HepG2 (cell line): ENCODE measurements around the gene HINT2. TPM values are rescaled to one million over a fixed set of nuclear protein-coding genes. Genes with fewer than 3 reads are reported as not detected.

Experiments
- AHDC1 ChIP-seq: sonication (generic); formaldehyde crosslinking; IDR thresholded peaks from 2 replicates; pipeline ENCODE4 v1.5.1; 2020; ENCODE audit warnings: mild to moderate bottlenecking, missing genetic modification reagents, borderline replicate concordance
- CENPBD1 ChIP-seq: sonication (generic); formaldehyde crosslinking; IDR thresholded peaks from 2 replicates; pipeline ENCODE4 v1.8.0; 2022; ENCODE audit warnings: missing genetic modification reagents, low read depth, mild to moderate bottlenecking, borderline replicate concordance
- CSRNP2 ChIP-seq: sonication (generic); formaldehyde crosslinking; conservative IDR thresholded peaks from 2 replicates; pipeline ENCODE4 v1.8.0; 2022; ENCODE audit warnings: low read depth, missing genetic modification reagents
- MEIS1 ChIP-seq: sonication (generic); formaldehyde crosslinking; IDR thresholded peaks from 2 replicates; pipeline ENCODE4 v1.9.0; 2021; ENCODE audit warnings: mild to moderate bottlenecking, missing genetic modification reagents, moderate library complexity, borderline replicate concordance
- SMAD3 ChIP-seq: sonication (generic); formaldehyde crosslinking; IDR thresholded peaks from 2 replicates; pipeline ENCODE4 v1.4.0; 2020; ENCODE audit warnings: missing genetic modification reagents
- ZNF264 ChIP-seq: sonication (generic); formaldehyde crosslinking; IDR thresholded peaks from 2 replicates; pipeline ENCODE4 v1.4.0; 2020; ENCODE audit warnings: missing genetic modification reagents
- ZNF431 ChIP-seq: sonication (generic); formaldehyde crosslinking; IDR thresholded peaks from 2 replicates; pipeline ENCODE4 v1.9.0; 2022; ENCODE audit warnings: missing genetic modification reagents, low read depth, mild to moderate bottlenecking, borderline replicate concordance
- polyA plus RNA-seq, 8 experiments: library from polyadenylated mRNA; depleted of rRNA in 3 of 8; stranded (reverse) in 7 of 8; unstranded in 1 of 8; fragments of >200 nt; fragmentation: Illumina TruSeq in 4 of 8; extraction: Trizol in 4 of 8; gene quantifications; 2 replicates each; pipeline versions ENCODE4 v1.2.1 to v1.2.3, GENCODE V29; 2011 to 2016; ENCODE audit warnings: low read depth in 4 of 8, missing spikeins in 1 of 8, mixed read lengths in 1 of 8; ENCODE audit not compliant: insufficient read depth in 1 of 8
- total RNA-seq, 5 experiments: library from RNA; depleted of rRNA; stranded (reverse); fragments of >200 nt; fragmentation: Illumina TruSeq; extraction: Trizol; gene quantifications; 2 replicates each; pipeline ENCODE4 v1.2.3, GENCODE V29; 2016; ENCODE audit warnings: low read depth in 1 of 5

Gene HINT2
- total and polyA plus RNA-seq, 2 of the 13 experiments (the other 11 are each of a cell fraction or from before 2014, with no cell fraction given) = 37.9 to 56.2 TPM

- TF ChIP-seq MEIS1 = no peak; the same call in 1 of the 2 replicates
- peak; percentile 52; the same call in 1 of the 2 replicates for TF ChIP-seq ZNF264 (CRISPR knock-in tag)
- no peak; the same call in 1 of the 2 replicates for TF ChIP-seq AHDC1 (CRISPR knock-in tag)
- no peak; the same call in 1 of the 2 replicates for TF ChIP-seq CENPBD1 (CRISPR knock-in tag)
- TF ChIP-seq ZNF431 (CRISPR knock-in tag) = no peak; the same call in 1 of the 2 replicates
- no peak for TF ChIP-seq CSRNP2 (CRISPR knock-in tag)
- TF ChIP-seq SMAD3 (CRISPR knock-in tag) = peak; percentile 27; the same call in 1 of the 2 replicates
These were observed 569 bp downstream of the HINT2 start (continued) for GRCh38 chr9:35814106-35814840.
